SK-N-SH (cell line): ENCODE measurements around the gene SKA1. TPM values are rescaled to one million over a fixed set of nuclear protein-coding genes. Genes with fewer than 3 reads are reported as not detected.

ENCODE experiments used
- CTCF ChIA-PET: fragments of 300-600, 350-600 bp; formaldehyde crosslinking; extraction: SDS; loops from one replicate; lab custom pipeline; 2021; lab: Yijun Ruan, JAX
- POLR2A ChIA-PET: fragments of 350-600 bp; sonication (Branson Sonifier 250); formaldehyde crosslinking; extraction: SDS; loops from one replicate; lab custom pipeline; 2020; ENCODE audit warnings: antibody characterized with exemption, inconsistent platforms; lab: Yijun Ruan, JAX
- DNase-seq: peaks from one replicate; pipeline ENCODE4 v3.0.0; 2012
- H2AFZ ChIP-seq: fragments of 200-600 bp; sonication (generic); 2 replicates; pipeline ENCODE4 v1.8.1; 2016; ENCODE audit warnings: antibody characterized with exemption, mild to moderate bottlenecking, low read depth
- H3F3A ChIP-seq: fragments of 200-600 bp; sonication (generic); replicated peaks from 2 replicates; pipeline ENCODE3; 2016; ENCODE audit warnings: antibody characterized with exemption, mild to moderate bottlenecking; ENCODE audit not compliant: insufficient read depth
- H3K27ac ChIP-seq, 2 experiments: fragments of 200-500 bp in 1 of 2; fragments of 200-600 bp in 1 of 2; sonication (Bioruptor generic) in 1 of 2; sonication (generic), shearing (Covaris generic) in 1 of 2; 2 replicates each; pipeline versions ENCODE4 v1.5.1 to v1.6.1; 2014 to 2016; ENCODE audit warnings: low read depth in 2 of 2, inconsistent platforms in 1 of 2, low read length in 1 of 2, mild to moderate bottlenecking in 1 of 2, mixed read lengths in 1 of 2
- H3K27me3 ChIP-seq: fragments of 200-600 bp; sonication (generic), shearing (Covaris generic); 2 replicates; pipeline ENCODE4 v1.6.1; 2016; ENCODE audit warnings: mixed run types; ENCODE audit not compliant: insufficient read depth
- H3K36me3 ChIP-seq, 2 experiments: fragments of 200-500 bp in 1 of 2; fragments of 200-600 bp in 1 of 2; sonication (Bioruptor generic) in 1 of 2; sonication (generic) in 1 of 2; replicated peaks in 1 of 2; 2 replicates each; pipeline versions ENCODE3 to v1.5.1; 2014 to 2016; ENCODE audit warnings: low read length in 1 of 2, mild to moderate bottlenecking in 1 of 2; ENCODE audit not compliant: insufficient read depth in 2 of 2, control insufficient read depth in 1 of 2
- H3K4me1 ChIP-seq, 2 experiments: fragments of 200-500 bp in 1 of 2; fragments of 200-600 bp in 1 of 2; sonication (Bioruptor generic) in 1 of 2; sonication (generic), shearing (Covaris generic) in 1 of 2; 2 replicates each; pipeline versions ENCODE4 v1.5.1 to v1.6.1; 2014 to 2016; ENCODE audit warnings: low read depth in 1 of 2, low read length in 1 of 2, mixed run types in 1 of 2; ENCODE audit not compliant: insufficient read depth in 2 of 2, control insufficient read depth in 1 of 2
- H3K4me2 ChIP-seq: fragments of 200-600 bp; sonication (generic), shearing (Covaris generic); 2 replicates; pipeline ENCODE4 v1.6.1; 2017; ENCODE audit warnings: mixed run types
- H3K4me3 ChIP-seq, 2 experiments: fragments of 200-500 bp in 1 of 2; fragments of 200-600 bp in 1 of 2; sonication (Bioruptor generic) in 1 of 2; sonication (generic), shearing (Covaris generic) in 1 of 2; 2 replicates each; pipeline versions ENCODE4 v1.5.1 to v1.8.1; 2014 to 2016; ENCODE audit warnings: low read depth in 2 of 2, inconsistent platforms in 1 of 2, low read length in 1 of 2, mild to moderate bottlenecking in 1 of 2, mixed read lengths in 1 of 2, moderate library complexity in 1 of 2
- H3K79me2 ChIP-seq: fragments of 200-600 bp; sonication (generic); 2 replicates; pipeline ENCODE4 v1.8.1; 2017; ENCODE audit warnings: mild to moderate bottlenecking; ENCODE audit not compliant: insufficient read depth
- H3K9ac ChIP-seq: fragments of 200-600 bp; sonication (generic); 2 replicates; pipeline ENCODE4 v1.6.1; 2017; ENCODE audit warnings: mixed run types
- H3K9me2 ChIP-seq: fragments of 200-600 bp; sonication (generic); 2 replicates; pipeline ENCODE4 v1.6.1; 2017; ENCODE audit warnings: mixed run types
- H3K9me3 ChIP-seq: fragments of 200-600 bp; sonication (generic); 2 replicates; pipeline ENCODE4 v1.6.1; 2017; ENCODE audit warnings: mixed run types, mild to moderate bottlenecking, moderate library complexity
- H4K20me1 ChIP-seq: fragments of 200-600 bp; sonication (generic); 2 replicates; pipeline ENCODE4 v1.6.1; 2017; ENCODE audit warnings: mild to moderate bottlenecking, mixed run types; ENCODE audit not compliant: insufficient read depth
- CTCF ChIP-seq: fragments of 200-600 bp; sonication (generic); IDR thresholded peaks from 2 replicates; pipeline ENCODE4 v1.6.1; 2017; ENCODE audit warnings: antibody characterized with exemption, mild to moderate bottlenecking, moderate library complexity
- FOSL2 ChIP-seq: IDR thresholded peaks from 2 replicates; pipeline ENCODE4 v1.4.0; 2012; ENCODE audit warnings: low read depth, mild to moderate bottlenecking, moderate library complexity, borderline replicate concordance
- FOXJ3 ChIP-seq: sonication (generic); formaldehyde crosslinking; IDR thresholded peaks from 2 replicates; pipeline ENCODE4 v1.5.1; 2020; ENCODE audit warnings: mild to moderate bottlenecking, missing genetic modification reagents
- FOXM1 ChIP-seq: IDR thresholded peaks from 2 replicates; pipeline ENCODE4 v1.4.0; 2012; ENCODE audit warnings: low read depth, mild to moderate bottlenecking
- GABPA ChIP-seq: IDR thresholded peaks from 2 replicates; pipeline ENCODE4 v1.4.0; 2012; ENCODE audit warnings: low read depth, mild to moderate bottlenecking
- IRF3 ChIP-seq: fragments of 150-350 bp; IDR thresholded peaks from 2 replicates; pipeline ENCODE4 v1.6.1; 2016; ENCODE audit warnings: mild to moderate bottlenecking, low read depth, low read length
- MAX ChIP-seq: IDR thresholded peaks from 2 replicates; pipeline ENCODE4 v1.4.0; 2012; ENCODE audit warnings: low read depth
- MEF2A ChIP-seq: IDR thresholded peaks from 2 replicates; pipeline ENCODE4 v1.4.0; 2012; ENCODE audit warnings: low read depth, borderline replicate concordance
- NFIC ChIP-seq: IDR thresholded peaks from 2 replicates; pipeline ENCODE4 v1.4.0; 2012; ENCODE audit warnings: borderline replicate concordance
- NRF1 ChIP-seq: IDR thresholded peaks from 2 replicates; pipeline ENCODE4 v1.6.1; 2012; ENCODE audit warnings: low read depth, mild to moderate bottlenecking, low read length
- RAD21 ChIP-seq: IDR thresholded peaks from 2 replicates; pipeline ENCODE4 v1.6.1; 2012; ENCODE audit warnings: mild to moderate bottlenecking, low read length
- RCOR1 ChIP-seq: fragments of 150-350 bp; IDR thresholded peaks from 2 replicates; pipeline ENCODE4 v1.6.1; 2017; ENCODE audit warnings: antibody characterized with exemption, low read length
- RFX5 ChIP-seq: IDR thresholded peaks from 2 replicates; pipeline ENCODE4 v1.6.1; 2012; ENCODE audit warnings: mild to moderate bottlenecking, improper control_type of control experiment, low read length
- SMC3 ChIP-seq: IDR thresholded peaks from 2 replicates; pipeline ENCODE4 v1.6.1; 2012; ENCODE audit warnings: low read depth, low read length, improper control_type of control experiment
- USF2 ChIP-seq: fragments of 150-350 bp; IDR thresholded peaks from 2 replicates; pipeline ENCODE4 v1.6.1; 2017; ENCODE audit warnings: antibody characterized with exemption, low read length, low read depth, borderline replicate concordance
- WGBS: methylation state at CpG from one replicate; pipeline ENCODE4 v1.1.6; 2017; ENCODE audit warnings: low lambda C conversion rate; 5-methylcytosine and 5-hydroxymethylcytosine counted together
- polyA plus RNA-seq, 3 experiments: library from polyadenylated mRNA; depleted of rRNA; stranded (reverse); fragments of >200 nt; gene quantifications; 2 replicates each; pipeline ENCODE4 v1.2.3, GENCODE V29; 2012

The SKA1 gene
- polyA plus RNA-seq, 1 of the 3 experiments (the other 2 are of a cell fraction) = 4.5 TPM

GRCh38 chr18:50428531-50429206, 53.8 kb downstream of the SKA1 start:
- no peaks in the 10 kb centered on the region for H3K79me2 ChIP-seq
- no peak overlapping the region for H3K27ac ChIP-seq
- H4K20me1 ChIP-seq = no peaks in the 10 kb centered on the region
- H3K27me3 ChIP-seq = no peaks in the 10 kb centered on the region
- no peak for TF ChIP-seq USF2
- no peak for TF ChIP-seq MEF2A
- TF ChIP-seq NRF1 = no peak
- TF ChIP-seq FOSL2 = no peak
- TF ChIP-seq FOXM1 = no peak
- TF ChIP-seq RFX5 = no peak
- TF ChIP-seq GABPA = no peak
- TF ChIP-seq, all 33 proteins: peak for 0
- no peaks in the 10 kb centered on the region for H3K9me2 ChIP-seq
- no peak overlapping the region for H2AFZ ChIP-seq
- H3K4me3 ChIP-seq = no peak overlapping the region
- no peaks in the 10 kb centered on the region for H3K9me3 ChIP-seq
- no peaks in the 10 kb centered on the region for H3F3A ChIP-seq
- POLR2A ChIA-PET = no interaction called here
- WGBS = 74% methylated on average over 3 of the region's 3 CpGs
- H3K4me1 ChIP-seq = no peaks in the 10 kb centered on the region
- H3K36me3 ChIP-seq = no peaks in the 10 kb centered on the region
- peak; percentile 19 for DNase-seq
- CTCF ChIA-PET = interaction anchor here (0.6 to 3.1 kb wide), 24 partner anchors 8 to 918 kb away, joined by 3 to 18 read pairs (median 3); no protein-coding TSS in a partner anchor
- H3K9ac ChIP-seq = no peak overlapping the region
- H3K4me2 ChIP-seq = no peak overlapping the region

- POLR2A ChIA-PET = no interaction called here
- Histone ChIP-seq H3K36me3 (no peaks in the 10 kb centered on the region), H3K79me2 (no peaks in the 10 kb centered on the region)
- no peak for TF ChIP-seq MAX
- TF ChIP-seq RAD21 = peak; percentile 59
- no peak for TF ChIP-seq RCOR1
- TF ChIP-seq FOXJ3 (CRISPR knock-in tag) = no peak
- no peak for TF ChIP-seq IRF3
- no peak for TF ChIP-seq NFIC
- no peak for TF ChIP-seq SMC3
- peak; percentile 57 for TF ChIP-seq CTCF
- TF ChIP-seq NRF1 = no peak
- TF ChIP-seq, all 33 proteins: peak for 2
- Histone ChIP-seq H3K9me3 (no peaks in the 10 kb centered on the region), H3K9me2 (no peaks in the 10 kb centered on the region), H3F3A (no peaks in the 10 kb centered on the region), H3K4me3 (no peak overlapping the region), H3K27me3 (no peaks in the 10 kb centered on the region), H3K4me1 (no peaks in the 10 kb centered on the region), H4K20me1 (no peaks in the 10 kb centered on the region), H3K4me2 (no peak overlapping the region), H2AFZ (no peak overlapping the region), H3K27ac (no peak overlapping the region), H3K9ac (no peak overlapping the region)
- DNase-seq = peak; percentile 37
- 20% methylated on average over 5 of the region's 5 CpGs for WGBS
- CTCF ChIA-PET = interaction anchor here (0.7 to 3.1 kb wide), 22 partner anchors 9 to 499 kb away, joined by 3 to 18 read pairs (median 3); no protein-coding TSS in a partner anchor
These were observed 54.5 kb downstream of the SKA1 start for GRCh38 chr18:50429207-50429948.
